ENCODE data around the gene UPP1.

DNA sequence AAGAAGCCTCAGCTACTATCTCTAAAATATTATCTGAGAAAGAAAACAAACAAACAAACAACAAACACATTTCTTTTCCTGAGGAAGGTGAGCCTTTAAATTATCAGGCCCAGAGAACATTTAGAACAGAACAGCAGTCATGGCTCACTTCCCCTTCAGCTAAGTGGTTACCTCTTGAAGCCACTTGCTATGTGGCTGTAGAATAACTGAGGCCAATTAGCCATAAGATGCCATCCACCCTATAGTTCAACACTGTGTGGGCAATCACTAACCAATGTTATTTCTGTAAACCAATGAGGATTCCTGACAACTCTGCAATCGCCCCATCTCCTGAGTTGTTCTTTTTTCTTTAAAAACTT is 3.7 kb upstream of the UPP1 start:
- TF ChIP-seq, protein P1, sequence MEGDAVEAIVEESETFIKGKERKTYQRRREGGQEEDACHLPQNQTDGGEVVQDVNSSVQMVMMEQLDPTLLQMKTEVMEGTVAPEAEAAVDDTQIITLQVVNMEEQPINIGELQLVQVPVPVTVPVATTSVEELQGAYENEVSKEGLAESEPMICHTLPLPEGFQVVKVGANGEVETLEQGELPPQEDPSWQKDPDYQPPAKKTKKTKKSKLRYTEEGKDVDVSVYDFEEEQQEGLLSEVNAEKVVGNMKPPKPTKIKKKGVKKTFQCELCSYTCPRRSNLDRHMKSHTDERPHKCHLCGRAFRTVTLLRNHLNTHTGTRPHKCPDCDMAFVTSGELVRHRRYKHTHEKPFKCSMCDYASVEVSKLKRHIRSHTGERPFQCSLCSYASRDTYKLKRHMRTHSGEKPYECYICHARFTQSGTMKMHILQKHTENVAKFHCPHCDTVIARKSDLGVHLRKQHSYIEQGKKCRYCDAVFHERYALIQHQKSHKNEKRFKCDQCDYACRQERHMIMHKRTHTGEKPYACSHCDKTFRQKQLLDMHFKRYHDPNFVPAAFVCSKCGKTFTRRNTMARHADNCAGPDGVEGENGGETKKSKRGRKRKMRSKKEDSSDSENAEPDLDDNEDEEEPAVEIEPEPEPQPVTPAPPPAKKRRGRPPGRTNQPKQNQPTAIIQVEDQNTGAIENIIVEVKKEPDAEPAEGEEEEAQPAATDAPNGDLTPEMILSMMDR (IDR thresholded peaks at IDR 0.05): no peak
- no peak for TF ChIP-seq POLR2A (IDR thresholded peaks at IDR 0.05)

Data from esophagus squamous epithelium (tissue), 4 donors.